ENCODE results near the gene IFIT3. TPM values are rescaled to one million over a fixed set of nuclear protein-coding genes. Genes with fewer than 3 reads are reported as not detected.
A peak's percentile ranks its signal among the peaks of the same experiment; 100 is the strongest.

Gene IFIT3
- total RNA-seq, 1 donor from 2014 or later, result 1.8 TPM

DNA sequence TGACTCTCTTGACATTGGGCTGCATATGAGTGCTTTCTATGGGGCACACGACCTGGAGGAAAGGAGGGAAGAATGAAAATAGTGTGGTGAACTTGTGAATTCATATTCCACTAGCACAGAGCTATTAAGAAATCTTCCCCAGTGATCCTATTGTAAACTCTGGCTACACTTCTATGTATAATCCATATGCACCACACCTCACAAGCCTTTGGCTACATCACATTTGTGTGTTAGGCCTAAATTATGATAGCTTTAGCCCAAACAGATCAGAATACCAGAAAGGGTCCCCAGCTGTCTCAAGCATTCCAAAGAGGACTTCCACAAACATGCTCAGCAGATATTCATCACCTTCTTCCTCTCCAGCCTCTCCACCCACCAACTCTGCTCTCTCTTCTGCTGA is 40.3 kb downstream of the IFIT3 start:
- no peak for DNase-seq (ENCODE audit: low read depth, low spot score)
- Mint-ChIP-seq H3K36me3 (ENCODE audit: low read depth) (no peaks in the 10 kb centered on the region), H3K27ac (ENCODE audit: unreplicated experiment) (peak overlapping the region; percentile 22), H3K4me1 (peaks cover 26% of the 10 kb centered on the region), H3K9me3 (no peaks in the 10 kb centered on the region), H3K27me3 (ENCODE audit: low read depth) (no peaks in the 10 kb centered on the region), H3K4me3 (no peak overlapping the region)
- TF ChIP-seq, protein P1, sequence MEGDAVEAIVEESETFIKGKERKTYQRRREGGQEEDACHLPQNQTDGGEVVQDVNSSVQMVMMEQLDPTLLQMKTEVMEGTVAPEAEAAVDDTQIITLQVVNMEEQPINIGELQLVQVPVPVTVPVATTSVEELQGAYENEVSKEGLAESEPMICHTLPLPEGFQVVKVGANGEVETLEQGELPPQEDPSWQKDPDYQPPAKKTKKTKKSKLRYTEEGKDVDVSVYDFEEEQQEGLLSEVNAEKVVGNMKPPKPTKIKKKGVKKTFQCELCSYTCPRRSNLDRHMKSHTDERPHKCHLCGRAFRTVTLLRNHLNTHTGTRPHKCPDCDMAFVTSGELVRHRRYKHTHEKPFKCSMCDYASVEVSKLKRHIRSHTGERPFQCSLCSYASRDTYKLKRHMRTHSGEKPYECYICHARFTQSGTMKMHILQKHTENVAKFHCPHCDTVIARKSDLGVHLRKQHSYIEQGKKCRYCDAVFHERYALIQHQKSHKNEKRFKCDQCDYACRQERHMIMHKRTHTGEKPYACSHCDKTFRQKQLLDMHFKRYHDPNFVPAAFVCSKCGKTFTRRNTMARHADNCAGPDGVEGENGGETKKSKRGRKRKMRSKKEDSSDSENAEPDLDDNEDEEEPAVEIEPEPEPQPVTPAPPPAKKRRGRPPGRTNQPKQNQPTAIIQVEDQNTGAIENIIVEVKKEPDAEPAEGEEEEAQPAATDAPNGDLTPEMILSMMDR (conservative IDR thresholded peaks at IDR 0.05), result no peak

DNA sequence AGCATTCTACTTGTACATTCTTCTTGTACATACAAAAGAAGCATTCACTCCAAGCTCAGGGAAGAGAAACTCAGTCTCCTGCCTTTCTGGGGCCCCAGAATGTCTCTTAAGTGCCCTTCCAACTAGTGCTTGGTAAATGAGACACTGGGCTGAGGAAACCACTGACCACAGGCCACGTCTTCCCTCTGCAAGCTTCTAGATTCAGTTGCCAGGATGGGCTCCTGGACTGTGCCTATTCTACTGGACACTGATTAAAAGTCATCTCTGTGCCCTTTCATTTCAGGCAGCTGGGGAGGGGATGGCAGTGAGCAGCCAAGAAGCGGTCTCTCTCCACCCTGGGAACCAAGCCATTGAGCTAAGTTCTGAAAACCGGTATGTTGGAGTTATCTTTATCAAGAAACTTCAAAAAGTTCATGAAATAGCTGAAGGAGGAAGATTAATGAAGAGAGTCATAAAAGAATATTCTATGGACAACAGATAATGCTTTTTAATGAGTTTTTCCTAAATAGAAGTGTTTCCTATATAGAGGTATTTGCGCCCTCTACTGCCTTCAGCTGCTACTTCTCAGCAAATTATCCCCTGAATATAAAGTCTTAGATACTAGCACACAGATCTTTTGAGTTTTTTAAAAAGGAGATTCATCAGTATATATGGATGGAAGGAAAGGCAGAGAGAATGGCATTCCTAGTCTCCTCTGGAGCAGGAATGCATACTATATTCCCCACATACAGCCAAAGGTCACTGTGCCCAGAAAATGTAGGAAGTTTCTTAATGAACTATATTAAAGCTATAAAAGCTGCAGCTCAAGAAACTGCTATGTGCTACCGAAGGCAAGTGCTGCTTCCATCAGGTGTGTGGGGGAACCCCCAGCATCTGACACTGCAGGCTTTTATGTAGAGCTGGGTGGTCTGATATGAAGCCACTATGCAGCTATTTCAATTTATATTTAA is 41.6 kb downstream of the IFIT3 start:
- no peaks in the 10 kb centered on the region for H3K27me3 Mint-ChIP-seq (ENCODE audit: low read depth)
- no peak for DNase-seq (ENCODE audit: low read depth, low spot score)
- TF ChIP-seq, protein P1 (conservative IDR thresholded peaks at IDR 0.05), result peak; percentile 60
- H3K9me3 Mint-ChIP-seq, result no peaks in the 10 kb centered on the region
- no peaks in the 10 kb centered on the region for H3K36me3 Mint-ChIP-seq (ENCODE audit: low read depth)
- H3K4me1 Mint-ChIP-seq, result peaks cover 35% of the 10 kb centered on the region
- H3K4me3 Mint-ChIP-seq, result peak overlapping the region; percentile 11
- H3K27ac Mint-ChIP-seq (ENCODE audit: unreplicated experiment), result peak overlapping the region; percentile 14

DNA sequence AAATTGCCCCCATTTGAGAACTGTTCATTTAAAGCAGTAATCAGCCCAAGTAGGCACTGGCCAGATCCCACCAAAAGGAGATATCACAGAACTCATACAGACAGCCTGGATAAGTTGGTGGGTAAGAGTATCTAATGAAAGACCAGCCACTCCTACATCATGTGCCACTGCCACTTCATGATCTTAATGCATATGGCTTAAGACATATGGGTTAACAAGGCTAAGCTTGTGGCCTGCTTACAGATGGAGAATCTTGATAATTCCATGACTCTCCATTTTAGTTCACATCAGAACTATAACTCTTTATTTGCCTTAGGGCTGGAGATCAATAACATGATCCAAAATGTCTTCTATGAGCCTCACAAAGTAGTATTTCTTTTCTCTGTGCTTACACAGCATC is 43.3 kb downstream of the IFIT3 start:
- Mint-ChIP-seq H3K4me3 (no peak overlapping the region), H3K27me3 (ENCODE audit: low read depth) (no peaks in the 10 kb centered on the region), H3K9me3 (no peaks in the 10 kb centered on the region), H3K36me3 (ENCODE audit: low read depth) (no peaks in the 10 kb centered on the region), H3K4me1 (peaks cover 38% of the 10 kb centered on the region), H3K27ac (ENCODE audit: unreplicated experiment) (no peak overlapping the region)
- TF ChIP-seq, protein P1 (conservative IDR thresholded peaks at IDR 0.05), result no peak
- no peak for DNase-seq (ENCODE audit: low read depth, low spot score)

DNA sequence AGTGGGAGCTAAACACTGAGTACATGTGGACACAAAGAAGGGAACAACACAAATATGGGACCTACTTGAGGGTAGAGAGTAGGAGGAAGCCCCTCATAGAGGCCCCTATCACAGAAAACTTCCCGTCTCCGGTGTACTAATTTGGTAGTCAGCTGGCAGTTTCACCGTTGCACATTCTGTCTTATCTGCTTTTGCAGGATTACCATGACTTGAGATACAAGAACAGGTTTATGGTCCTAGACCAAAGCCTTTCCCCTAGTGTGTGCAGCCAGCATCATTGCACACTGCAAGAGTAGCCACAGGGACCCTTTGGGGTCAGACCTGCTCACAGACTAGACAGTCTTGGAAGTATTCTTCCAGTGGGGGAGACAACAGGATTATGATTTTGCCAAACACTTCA is 44.2 kb downstream of the IFIT3 start:
- no peak for DNase-seq (ENCODE audit: low read depth, low spot score)
- Mint-ChIP-seq H3K27ac (ENCODE audit: unreplicated experiment) (no peak overlapping the region), H3K27me3 (ENCODE audit: low read depth) (no peaks in the 10 kb centered on the region), H3K4me3 (no peak overlapping the region), H3K9me3 (no peaks in the 10 kb centered on the region), H3K4me1 (peaks cover 38% of the 10 kb centered on the region), H3K36me3 (ENCODE audit: low read depth) (no peaks in the 10 kb centered on the region)
- TF ChIP-seq, protein P1 (conservative IDR thresholded peaks at IDR 0.05), result no peak

- no peak overlapping the region for H3K27ac Mint-ChIP-seq (ENCODE audit: unreplicated experiment)
Measured at GRCh38 chr10:89373916-89374711, 46.3 kb downstream of the IFIT3 start.

More at GRCh38 chr10:89373916-89374711, 46.3 kb downstream of the IFIT3 start:
- Mint-ChIP-seq H3K9me3 (no peaks in the 10 kb centered on the region), H3K4me1 (peaks cover 19% of the 10 kb centered on the region), H3K4me3 (no peak overlapping the region), H3K27me3 (ENCODE audit: low read depth) (no peaks in the 10 kb centered on the region), H3K36me3 (ENCODE audit: low read depth) (no peaks in the 10 kb centered on the region)
- TF ChIP-seq, protein P1 (conservative IDR thresholded peaks at IDR 0.05), result no peak
- no peak for DNase-seq (ENCODE audit: low read depth, low spot score)
